ENCODE measurements around the gene SPEM3.
"Not testable (repeated sequence)": the region's sequence is repeated elsewhere in the genome, so short reads cannot be mapped to it uniquely, and the experiment has no call there.

Gene SPEM3

GRCh38 chr17:7471729-7472128 is 43.1 kb downstream of the SPEM3 start:
- no peak for DNase-seq (ENCODE audit: low read depth, low spot score)

GRCh38 chr17:7474767-7475166 is 46.1 kb downstream of the SPEM3 start:
- not testable (repeated sequence) for DNase-seq (ENCODE audit: low read depth, low spot score)

- no peak for DNase-seq (ENCODE audit: low read depth, low spot score)
Measured at GRCh38 chr17:7475764-7476422, 47.2 kb downstream of the SPEM3 start.

- DNase-seq (ENCODE audit: low read depth, low spot score) = peak; percentile 63
Measured at GRCh38 chr17:7476494-7476893, 47.8 kb downstream of the SPEM3 start.

- no peak for DNase-seq (ENCODE audit: low read depth, low spot score)
Measured at GRCh38 chr17:7476951-7477350, 48.3 kb downstream of the SPEM3 start.

- peak; percentile 91 for DNase-seq (ENCODE audit: low read depth, low spot score)
Measured at GRCh38 chr17:7477392-7478275, 49.0 kb downstream of the SPEM3 start.

GRCh38 chr17:7478276-7479212 is 49.9 kb downstream of the SPEM3 start:
- peak; percentile 70 for DNase-seq (ENCODE audit: low read depth, low spot score)

- DNase-seq (ENCODE audit: low read depth, low spot score) = peak; percentile 79
Measured at GRCh38 chr17:7479213-7480088, 50.8 kb downstream of the SPEM3 start, which contains the start of gene ZBTB4. ZBTB4 (minus strand) TSS chr17:7479631; CDS start chr17:7466801, 12,830 bp downstream.

GRCh38 chr17:7480089-7480384 is 51.4 kb downstream of the SPEM3 start:
- DNase-seq (ENCODE audit: low read depth, low spot score) = no peak

- not testable (repeated sequence) for DNase-seq (ENCODE audit: low read depth, low spot score)
Measured at GRCh38 chr17:7481275-7481674, 52.6 kb downstream of the SPEM3 start, which contains the start of gene SLC35G6. SLC35G6 (plus strand) TSS chr17:7481446; CDS start chr17:7481517, 71 bp downstream.

- DNase-seq (ENCODE audit: low read depth, low spot score) = not testable (repeated sequence)
Measured at GRCh38 chr17:7481842-7482741, 53.4 kb downstream of the SPEM3 start.

Measured in astrocyte of the hippocampus (primary cell).